ENCODE data around the gene NUP214.

GRCh38 chr9:131273856-131274673 lies 148.7 kb downstream of the NUP214 start:
- TF ChIP-seq CTCF (conservative IDR thresholded peaks at IDR 0.05; ENCODE audit: low read length), result no peak
- no peak for TF ChIP-seq EZH2phosphoT487 (IDR thresholded peaks at IDR 0.05; ENCODE audit: borderline replicate concordance, low read depth, low read length)

Measured in OCI-LY7 (cell line).